PC-3 (cell line): ENCODE results near the gene EDN2. TPM values are rescaled to one million over a fixed set of nuclear protein-coding genes. Genes with fewer than 3 reads are reported as not detected.

ENCODE experiments used
- ATAC-seq: fragments of 200-7000 bp; cut with Tn5 transposase; 2 replicates; pipeline ENCODE4 v1.9.1; 2020; ENCODE audit warnings: mild to moderate bottlenecking, moderate library complexity
- BruUV-seq: library from RNA; stranded (reverse); fragments of 400-500 nt; replicated peaks from 2 replicates; lab custom pipeline; 2021; lab: Mats Ljungman, UMichigan
- CTCF ChIA-PET: fragments of 300-600 bp; sonication (Branson Sonifier 250); formaldehyde crosslinking; loops from one replicate; lab custom pipeline; 2022; ENCODE audit warnings: antibody characterized with exemption; lab: Charles Lee
- POLR2A ChIA-PET: fragments of 300-600 bp; sonication (Branson Sonifier 250); formaldehyde crosslinking; loops from one replicate; lab custom pipeline; 2022; ENCODE audit warnings: antibody characterized with exemption; ENCODE audit not compliant: unreplicated experiment; lab: Charles Lee
- DNase-seq: peaks from one replicate; pipeline ENCODE4 v3.0.0-alpha.2; 2015
- H2AFZ ChIP-seq: fragments of 300-600 bp; sonication (generic); 2 replicates; pipeline ENCODE4 v1.6.0; 2016; ENCODE audit warnings: antibody characterized with exemption, low read length
- H3F3A ChIP-seq: fragments of 300-600 bp; sonication (generic); one replicate; pipeline ENCODE4 v1.6.0; 2017; ENCODE audit warnings: antibody characterized with exemption, low read length, control low read depth, mild to moderate bottlenecking; ENCODE audit not compliant: unreplicated experiment
- H3K27ac ChIP-seq: fragments of 300-600 bp; sonication (generic); 2 replicates; pipeline ENCODE4 v1.5.1; 2016; ENCODE audit warnings: mild to moderate bottlenecking, low read length
- H3K27me3 ChIP-seq: fragments of 300-600 bp; sonication (generic); 2 replicates; pipeline ENCODE4 v1.6.1; 2016; ENCODE audit warnings: low read length, mixed read lengths
- H3K36me3 ChIP-seq: fragments of 300-600 bp; sonication (generic); 2 replicates; pipeline ENCODE4 v1.6.1; 2016; ENCODE audit warnings: low read depth, mixed run types, low read length, mixed read lengths
- H3K4me1 ChIP-seq: fragments of 300-600 bp; sonication (generic); 2 replicates; pipeline ENCODE4 v1.5.1; 2016; ENCODE audit warnings: low read length; ENCODE audit not compliant: insufficient read depth
- H3K4me2 ChIP-seq: fragments of 300-600 bp; sonication (generic); 2 replicates; pipeline ENCODE4 v1.6.0; 2016; ENCODE audit warnings: low read length
- H3K4me3 ChIP-seq: fragments of 300-600 bp; sonication (generic); 2 replicates; pipeline ENCODE4 v1.5.1; 2016; ENCODE audit warnings: mild to moderate bottlenecking, low read length, mixed read lengths
- H3K79me2 ChIP-seq: fragments of 300-600 bp; sonication (generic); 2 replicates; pipeline ENCODE4 v1.6.1; 2017; ENCODE audit warnings: low read length, mixed read lengths
- H3K9ac ChIP-seq: fragments of 300-600 bp; sonication (generic); 2 replicates; pipeline ENCODE4 v1.6.0; 2016; ENCODE audit warnings: mild to moderate bottlenecking, low read length
- H3K9me2 ChIP-seq: fragments of 300-600 bp; sonication (generic); replicated peaks from 2 replicates; pipeline ENCODE4 v1.6.1; 2016; ENCODE audit warnings: mixed run types, low read length, mixed read lengths
- H3K9me3 ChIP-seq: fragments of 300-600 bp; sonication (generic); 2 replicates; pipeline ENCODE4 v1.6.1; 2016; ENCODE audit warnings: low read length, mixed read lengths
- H4K20me1 ChIP-seq: fragments of 300-600 bp; sonication (generic); 2 replicates; pipeline ENCODE4 v1.6.1; 2016; ENCODE audit warnings: low read length, mixed read lengths
- CTCF ChIP-seq: fragments of 300-600 bp; sonication (generic); conservative IDR thresholded peaks from 2 replicates; pipeline ENCODE4 v1.5.1; 2017; ENCODE audit warnings: antibody characterized with exemption, low read depth, mild to moderate bottlenecking, low read length
- EZH2 ChIP-seq: fragments of 300-600 bp; sonication (generic); IDR thresholded peaks from one replicate; pipeline ENCODE4 v1.6.1; 2017; ENCODE audit warnings: antibody characterized with exemption, mild to moderate bottlenecking, low read length; ENCODE audit not compliant: unreplicated experiment
- EZH2phosphoT487 ChIP-seq: fragments of 300-600 bp; sonication (generic); IDR thresholded peaks from 2 replicates; pipeline ENCODE4 v1.6.1; 2018; ENCODE audit warnings: mild to moderate bottlenecking, antibody characterized with exemption, low read length, borderline replicate concordance
- intact Hi-C: fragments of 100-400 bp; cut with micrococcal nuclease; formaldehyde crosslinking; loops from 2 replicates; pipeline ENCODE4 v1.9.0; 2023
- total RNA-seq: library from RNA; depleted of rRNA; stranded (reverse); fragments of >200 nt; gene quantifications from 2 replicates; pipeline ENCODE4 v1.2.3, GENCODE V29; 2014

The EDN2 gene
- total RNA-seq, 1 experiment from 2014 or later, result 0.36 TPM

DNA sequence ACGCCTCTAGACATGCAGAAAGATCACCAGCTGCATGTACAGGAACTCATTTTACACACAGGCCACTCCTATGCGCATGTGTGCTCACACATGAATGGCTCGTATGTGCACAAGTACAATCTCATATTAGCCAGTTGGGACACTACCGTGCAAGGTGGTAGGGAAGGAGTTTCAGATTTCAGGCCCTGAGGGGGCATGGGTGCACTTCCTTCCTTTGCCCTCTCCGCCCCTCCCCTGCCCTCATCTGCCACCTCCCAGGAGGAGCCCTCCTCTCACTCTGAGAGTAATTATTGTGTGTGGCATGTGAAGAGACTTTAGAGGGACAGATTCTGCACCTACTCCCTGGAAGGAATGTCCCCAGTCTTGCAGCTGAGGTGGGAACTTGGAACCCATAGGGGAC lies 14.8 kb downstream of the EDN2 start:
- Histone ChIP-seq H3F3A (no peaks in the 10 kb centered on the region), H2AFZ (no peak overlapping the region), H3K4me1 (no peaks in the 10 kb centered on the region), H3K4me2 (no peak overlapping the region), H3K27me3 (no peaks in the 10 kb centered on the region), H3K9ac (no peak overlapping the region), H3K4me3 (no peak overlapping the region), H3K36me3 (no peaks in the 10 kb centered on the region), H4K20me1 (no peaks in the 10 kb centered on the region), H3K27ac (no peak overlapping the region), H3K9me2 (no peaks in the 10 kb centered on the region), H3K79me2 (no peaks in the 10 kb centered on the region), H3K9me3 (no peaks in the 10 kb centered on the region)
- ChIA-PET POLR2A (no interaction called here), CTCF (no interaction called here)
- BruUV-seq, result no TSS peak
- intact Hi-C loops, result no loop called here
- TF ChIP-seq EZH2phosphoT487 (no peak), EZH2 (no peak), CTCF (no peak)
- DNase-seq (no peak), ATAC-seq (no peak)

GRCh38 chr1:41468122-41468762 lies 16.2 kb downstream of the EDN2 start:
- ATAC-seq, result no peak
- Histone ChIP-seq H3K4me1 (no peaks in the 10 kb centered on the region), H3K36me3 (no peaks in the 10 kb centered on the region), H3K27ac (no peak overlapping the region), H3K4me2 (no peak overlapping the region), H3F3A (no peaks in the 10 kb centered on the region), H3K9me3 (no peaks in the 10 kb centered on the region), H4K20me1 (no peaks in the 10 kb centered on the region), H2AFZ (no peak overlapping the region), H3K9ac (no peak overlapping the region), H3K9me2 (no peaks in the 10 kb centered on the region), H3K27me3 (no peaks in the 10 kb centered on the region), H3K4me3 (no peak overlapping the region), H3K79me2 (no peaks in the 10 kb centered on the region)
- intact Hi-C loops, result no loop called here
- ChIA-PET POLR2A (no interaction called here), CTCF (interaction anchor here (0.6 to 0.7 kb wide), 3 partner anchors 148 to 1808 kb away, joined by 3 to 6 read pairs (median 5); no protein-coding TSS in a partner anchor)
- no TSS peak for BruUV-seq
- TF ChIP-seq EZH2 (no peak), EZH2phosphoT487 (no peak), CTCF (no peak)
- DNase-seq, result no peak

DNA sequence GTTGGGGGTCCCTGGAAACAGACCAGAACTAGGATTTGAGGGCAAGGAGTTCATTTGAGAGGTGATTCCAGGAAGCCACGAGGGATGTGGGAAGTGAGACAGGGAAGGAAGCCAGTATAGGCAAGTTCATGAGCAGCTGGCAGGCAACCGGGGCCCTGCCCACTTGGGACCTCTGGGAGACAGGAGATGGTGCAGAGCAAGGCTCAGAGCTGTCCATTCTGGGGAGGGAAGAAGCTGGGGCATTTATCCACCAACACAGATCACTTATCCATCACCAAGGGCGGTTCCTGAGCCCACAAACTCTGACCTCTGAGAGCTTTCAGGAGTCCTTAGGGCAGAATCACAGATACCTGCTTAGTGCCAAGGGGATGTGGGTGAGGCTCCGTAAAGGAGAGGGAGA lies 16.8 kb downstream of the EDN2 start:
- Histone ChIP-seq H3K4me1 (no peaks in the 10 kb centered on the region), H3K4me2 (no peak overlapping the region), H3K9me2 (no peaks in the 10 kb centered on the region), H3K4me3 (no peak overlapping the region), H2AFZ (no peak overlapping the region), H3K9me3 (no peaks in the 10 kb centered on the region), H3K36me3 (no peaks in the 10 kb centered on the region), H3K27ac (no peak overlapping the region), H3K9ac (no peak overlapping the region), H3K27me3 (no peaks in the 10 kb centered on the region), H4K20me1 (no peaks in the 10 kb centered on the region), H3K79me2 (no peaks in the 10 kb centered on the region), H3F3A (no peaks in the 10 kb centered on the region)
- POLR2A ChIA-PET, result no interaction called here
- intact Hi-C loops, result no loop called here
- CTCF ChIA-PET, result no interaction called here
- BruUV-seq, result no TSS peak
- TF ChIP-seq EZH2 (no peak), CTCF (no peak), EZH2phosphoT487 (no peak)
- DNase-seq (no peak), ATAC-seq (no peak)
